B cell (primary cell): ENCODE measurements around the gene ARV1.

ENCODE experiments used
- CTCF ChIP-seq: fragments of 200-600 bp; IDR thresholded peaks from one replicate; pipeline ENCODE4 v1.8.0; 2022; ENCODE audit warnings: antibody characterized with exemption, mild to moderate bottlenecking
- EZH2 ChIP-seq: IDR thresholded peaks from 2 replicates; pipeline ENCODE4 v1.6.1; 2012; ENCODE audit warnings: borderline replicate concordance, low read depth, mild to moderate bottlenecking, moderate library complexity, low read length; ENCODE audit not compliant: insufficient read depth, poor library complexity, severe bottlenecking

GRCh38 chr1:231023150-231023549, 44.3 kb downstream of the ARV1 start:
- no peak for TF ChIP-seq CTCF
- no peak for TF ChIP-seq EZH2
